Measurements from ENCODE around the gene CERS2.

CERS2 gene

GRCh38 chr1:150917387-150917786, 57.2 kb downstream of the CERS2 start:
- DNase-seq = no peak
